SU-DHL-6 (cell line): ENCODE results near the gene CDKL4.

ENCODE experiments used
- EZH2phosphoT487 ChIP-seq: fragments of 200-600 bp; sonication (generic), shearing (Covaris generic); conservative IDR thresholded peaks from 2 replicates; pipeline ENCODE4 v1.6.1; 2018; ENCODE audit warnings: mild to moderate bottlenecking, antibody characterized with exemption, low read length, moderate library complexity, mixed read lengths
- TF ChIP-seq, protein P1 (sequence below): fragments of 200-600 bp; sonication (generic); IDR thresholded peaks from one replicate; pipeline ENCODE4 v1.5.1; 2017; ENCODE audit warnings: antibody characterized with exemption, mild to moderate bottlenecking, low read length, moderate library complexity; ENCODE audit not compliant: insufficient read depth, poor library complexity, severe bottlenecking

DNA sequence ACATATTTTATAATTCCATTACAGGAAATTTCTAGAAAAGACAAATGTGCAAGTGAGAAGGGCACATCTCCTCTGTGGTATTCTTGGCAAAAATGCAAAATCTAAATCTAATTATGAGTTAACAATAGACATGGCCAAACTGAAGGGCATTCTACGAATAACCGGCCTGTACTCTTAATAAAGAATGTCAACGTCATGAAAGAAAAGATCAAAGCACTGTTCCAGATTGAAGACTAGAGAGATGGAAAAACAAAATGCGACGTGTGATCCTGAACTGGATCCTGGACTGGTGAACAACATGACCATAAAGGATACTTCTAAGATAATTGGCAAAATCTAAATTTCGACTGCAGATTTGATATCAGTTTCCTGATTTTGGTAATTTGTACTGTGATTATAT, 3.0 kb downstream of the CDKL4 start:
- TF ChIP-seq, protein P1, sequence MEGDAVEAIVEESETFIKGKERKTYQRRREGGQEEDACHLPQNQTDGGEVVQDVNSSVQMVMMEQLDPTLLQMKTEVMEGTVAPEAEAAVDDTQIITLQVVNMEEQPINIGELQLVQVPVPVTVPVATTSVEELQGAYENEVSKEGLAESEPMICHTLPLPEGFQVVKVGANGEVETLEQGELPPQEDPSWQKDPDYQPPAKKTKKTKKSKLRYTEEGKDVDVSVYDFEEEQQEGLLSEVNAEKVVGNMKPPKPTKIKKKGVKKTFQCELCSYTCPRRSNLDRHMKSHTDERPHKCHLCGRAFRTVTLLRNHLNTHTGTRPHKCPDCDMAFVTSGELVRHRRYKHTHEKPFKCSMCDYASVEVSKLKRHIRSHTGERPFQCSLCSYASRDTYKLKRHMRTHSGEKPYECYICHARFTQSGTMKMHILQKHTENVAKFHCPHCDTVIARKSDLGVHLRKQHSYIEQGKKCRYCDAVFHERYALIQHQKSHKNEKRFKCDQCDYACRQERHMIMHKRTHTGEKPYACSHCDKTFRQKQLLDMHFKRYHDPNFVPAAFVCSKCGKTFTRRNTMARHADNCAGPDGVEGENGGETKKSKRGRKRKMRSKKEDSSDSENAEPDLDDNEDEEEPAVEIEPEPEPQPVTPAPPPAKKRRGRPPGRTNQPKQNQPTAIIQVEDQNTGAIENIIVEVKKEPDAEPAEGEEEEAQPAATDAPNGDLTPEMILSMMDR, result no peak
- no peak for TF ChIP-seq EZH2phosphoT487
